Fibroblast of villous mesenchyme (primary cell): ENCODE data around the gene MRPL36. TPM values are rescaled to one million over a fixed set of nuclear protein-coding genes. Genes with fewer than 3 reads are reported as not detected.

Source experiments
- DNase-seq: peaks from one replicate; pipeline ENCODE4 v3.0.0-alpha.2; 2010; ENCODE audit warnings: low read depth
- H3K4me3 ChIP-seq: 2 replicates; pipeline ENCODE4 v1.5.1; 2011; ENCODE audit warnings: low read depth, mild to moderate bottlenecking, low read length
- total RNA-seq: library from RNA; depleted of rRNA; stranded (reverse); fragments of >200 nt; gene quantifications from 2 replicates; pipeline ENCODE4 v1.2.3, GENCODE V29; 2012
- TF ChIP-seq, protein P1 (sequence below): IDR thresholded peaks from 2 replicates; pipeline ENCODE4 v1.5.1; 2012; ENCODE audit warnings: low read depth, mild to moderate bottlenecking, low read length; ENCODE audit not compliant: insufficient read depth

MRPL36 gene
- total RNA-seq, 1 donor: 49.7 TPM

DNA sequence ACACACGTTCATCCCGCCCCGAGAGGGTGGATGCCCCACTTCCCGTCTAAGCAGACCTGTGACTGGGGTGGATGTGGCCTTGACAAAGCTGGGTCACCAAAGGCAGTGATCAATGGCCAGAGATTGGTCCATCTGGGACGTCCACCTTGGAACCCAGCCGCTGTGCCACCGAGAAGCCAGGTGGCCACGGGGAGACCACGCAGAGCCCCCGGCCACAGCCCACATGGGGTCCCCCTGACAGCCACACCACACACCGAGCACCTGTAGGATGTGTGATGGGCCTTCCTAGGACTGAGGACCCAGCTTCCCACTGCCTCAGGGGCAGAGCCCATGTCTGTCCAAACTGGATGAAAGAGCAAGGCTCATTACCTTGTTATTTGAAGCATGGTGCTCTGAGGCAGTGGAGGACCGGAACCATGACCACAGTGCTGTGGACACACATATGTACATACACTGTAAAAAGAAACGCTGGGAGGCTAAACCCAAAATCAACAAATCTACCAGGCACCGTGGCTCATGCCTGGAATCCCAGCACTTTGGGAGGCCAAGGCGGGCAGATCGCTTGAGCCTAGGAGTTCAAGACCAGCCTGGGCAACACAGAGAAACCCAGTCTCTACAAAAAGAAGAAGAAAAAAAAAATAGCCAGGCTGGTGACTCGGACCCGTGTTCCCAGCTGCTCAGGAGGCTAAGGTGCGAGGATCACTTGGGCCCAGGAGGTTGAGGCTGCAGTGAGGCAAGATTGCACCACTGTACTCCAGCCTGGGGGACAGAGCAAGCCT lies 50.1 kb downstream of the MRPL36 start:
- no peak for DNase-seq
- no peak overlapping the region for H3K4me3 ChIP-seq
- TF ChIP-seq, protein P1, sequence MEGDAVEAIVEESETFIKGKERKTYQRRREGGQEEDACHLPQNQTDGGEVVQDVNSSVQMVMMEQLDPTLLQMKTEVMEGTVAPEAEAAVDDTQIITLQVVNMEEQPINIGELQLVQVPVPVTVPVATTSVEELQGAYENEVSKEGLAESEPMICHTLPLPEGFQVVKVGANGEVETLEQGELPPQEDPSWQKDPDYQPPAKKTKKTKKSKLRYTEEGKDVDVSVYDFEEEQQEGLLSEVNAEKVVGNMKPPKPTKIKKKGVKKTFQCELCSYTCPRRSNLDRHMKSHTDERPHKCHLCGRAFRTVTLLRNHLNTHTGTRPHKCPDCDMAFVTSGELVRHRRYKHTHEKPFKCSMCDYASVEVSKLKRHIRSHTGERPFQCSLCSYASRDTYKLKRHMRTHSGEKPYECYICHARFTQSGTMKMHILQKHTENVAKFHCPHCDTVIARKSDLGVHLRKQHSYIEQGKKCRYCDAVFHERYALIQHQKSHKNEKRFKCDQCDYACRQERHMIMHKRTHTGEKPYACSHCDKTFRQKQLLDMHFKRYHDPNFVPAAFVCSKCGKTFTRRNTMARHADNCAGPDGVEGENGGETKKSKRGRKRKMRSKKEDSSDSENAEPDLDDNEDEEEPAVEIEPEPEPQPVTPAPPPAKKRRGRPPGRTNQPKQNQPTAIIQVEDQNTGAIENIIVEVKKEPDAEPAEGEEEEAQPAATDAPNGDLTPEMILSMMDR: no peak

DNA sequence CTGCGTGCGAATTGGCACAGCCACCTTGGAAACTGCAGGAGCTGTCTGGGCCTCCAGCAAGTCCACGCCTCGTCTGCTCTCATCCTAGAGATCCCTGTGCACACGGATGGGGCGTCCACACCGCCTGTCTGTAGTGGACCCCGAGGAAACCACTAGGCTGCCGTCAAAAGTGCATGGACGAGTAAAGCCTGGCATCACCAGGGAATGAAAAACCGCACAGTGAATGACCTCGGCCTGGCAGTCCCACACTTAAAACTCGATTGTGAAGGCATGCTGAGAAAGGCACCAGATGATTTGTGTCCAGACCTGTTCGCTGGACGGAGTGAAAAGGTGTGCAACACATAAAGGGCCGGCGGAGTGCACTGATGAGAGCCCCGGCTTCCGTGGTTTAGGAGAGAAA lies 50.8 kb downstream of the MRPL36 start:
- TF ChIP-seq, protein P1: no peak
- H3K4me3 ChIP-seq: no peak overlapping the region
- DNase-seq: no peak

Other genes starting within 250 kb of the MRPL36 start
- 22.9 and 37.4 TPM in 2 replicates for gene NDUFS6, start 1.6 kb upstream of the MRPL36 start, total RNA-seq
- not detected in 2 replicates for gene IRX4, start 83.1 kb upstream of the MRPL36 start, total RNA-seq